Naive thymus-derived CD4-positive, alpha-beta T cell (primary cell): Measurements from ENCODE around the gene SLC7A1. TPM values are rescaled to one million over a fixed set of nuclear protein-coding genes. Genes with fewer than 3 reads are reported as not detected.

Experiments
- ATAC-seq: fragments of 150-1000 bp; cut with Tn5 transposase; 2 replicates; pipeline ENCODE4 v1.10.0; 2021; ENCODE audit warnings: mild to moderate bottlenecking, moderate library complexity
- CTCF ChIA-PET: fragments of 350-600 bp; sonication (Branson Sonifier 250); formaldehyde crosslinking; loops from one replicate; lab custom pipeline; 2021; ENCODE audit warnings: antibody characterized with exemption; lab: Charles Lee
- POLR2A ChIA-PET: fragments of 350-600 bp; sonication (Branson Sonifier 250); formaldehyde crosslinking; loops from one replicate; lab custom pipeline; 2021; ENCODE audit warnings: antibody characterized with exemption, inconsistent platforms; lab: Charles Lee
- DNase-seq, 9 donors: peaks; one replicate each; pipeline versions ENCODE4 v3.0.0 to v3.0.0-alpha.2; 2020 to 2022; ENCODE audit warnings: mixed read lengths in 1 of 9
- H3K27ac ChIP-seq: one replicate; pipeline ENCODE4 v1.7.0; 2013; ENCODE audit warnings: mild to moderate bottlenecking, low read depth, low read length, moderate library complexity
- H3K27me3 ChIP-seq, 2 donors: one replicate each; pipeline ENCODE4 v1.7.0; 2013; ENCODE audit warnings: low read length in 2 of 2, mild to moderate bottlenecking in 2 of 2, moderate library complexity in 2 of 2; ENCODE audit not compliant: control insufficient read depth in 2 of 2, insufficient read depth in 2 of 2
- H3K36me3 ChIP-seq, 3 experiments: 1 replicate in 2 of 3; 2 replicates in 1 of 3; pipeline ENCODE4 v1.7.0; 2013; ENCODE audit warnings: low read length in 3 of 3, mild to moderate bottlenecking in 3 of 3, moderate library complexity in 1 of 3; ENCODE audit not compliant: insufficient read depth in 3 of 3, control insufficient read depth in 2 of 3
- H3K4me1 ChIP-seq, 2 donors: one replicate each; pipeline ENCODE4 v1.7.0; 2013; ENCODE audit warnings: low read length in 2 of 2, mild to moderate bottlenecking in 2 of 2, moderate library complexity in 1 of 2; ENCODE audit not compliant: control insufficient read depth in 2 of 2, insufficient read depth in 2 of 2
- H3K4me3 ChIP-seq: 2 replicates; pipeline ENCODE4 v1.7.0; 2013; ENCODE audit warnings: mild to moderate bottlenecking, low read length
- H3K9me3 ChIP-seq, 3 experiments: 1 replicate in 2 of 3; 2 replicates in 1 of 3; pipeline ENCODE4 v1.7.0; 2013; ENCODE audit warnings: low read length in 3 of 3; ENCODE audit not compliant: control insufficient read depth in 2 of 3
- H3K27ac Mint-ChIP-seq, 9 donors: one replicate each; pipeline ENCODE4 v1.8.0; 2020 to 2022; ENCODE audit warnings: mixed read lengths in 9 of 9, mild to moderate bottlenecking in 8 of 9, moderate library complexity in 5 of 9, inconsistent platforms in 2 of 9
- H3K27me3 Mint-ChIP-seq, 5 donors: one replicate each; pipeline ENCODE4 v1.8.0; 2021 to 2022; ENCODE audit warnings: mixed read lengths in 5 of 5, mild to moderate bottlenecking in 1 of 5
- H3K36me3 Mint-ChIP-seq, 5 donors: one replicate each; pipeline ENCODE4 v1.8.0; 2020 to 2022; ENCODE audit warnings: mixed read lengths in 5 of 5, mild to moderate bottlenecking in 3 of 5, inconsistent platforms in 1 of 5
- H3K4me1 Mint-ChIP-seq, 7 donors: one replicate each; pipeline ENCODE4 v1.8.0; 2020 to 2022; ENCODE audit warnings: mixed read lengths in 7 of 7, mild to moderate bottlenecking in 3 of 7, inconsistent platforms in 1 of 7
- H3K4me3 Mint-ChIP-seq, 10 donors: one replicate each; pipeline ENCODE4 v1.8.0; 2020 to 2022; ENCODE audit warnings: mild to moderate bottlenecking in 10 of 10, mixed read lengths in 10 of 10, moderate library complexity in 6 of 10, inconsistent platforms in 2 of 10
- H3K9me3 Mint-ChIP-seq, 11 donors: one replicate each; pipeline ENCODE4 v1.8.0; 2020 to 2022; ENCODE audit warnings: mixed read lengths in 11 of 11, mild to moderate bottlenecking in 4 of 11, inconsistent platforms in 1 of 11, moderate library complexity in 1 of 11
- intact Hi-C, 2 donors: fragments of 100-400 bp; cut with micrococcal nuclease; formaldehyde crosslinking; loops; one replicate each; pipeline ENCODE4 v1.15.1; 2023
- polyA plus RNA-seq, 2 donors: library from polyadenylated mRNA; unstranded; fragments of 300-500 nt; fragmentation: Illumina TruSeq; gene quantifications; one replicate each; pipeline ENCODE4 v1.2.3, GENCODE V29; 2021
- total RNA-seq, 6 experiments: library from RNA in 5 of 6; stranded (reverse) in 5 of 6; gene quantifications; 1 replicate in 5 of 6; 2 replicates in 1 of 6; pipeline ENCODE4 v1.2.3 and lab custom pipeline; 2021 to 2026

Gene SLC7A1
- total and polyA plus RNA-seq, 7 experiments from 2014 or later, result 4.9 to 63.8 (median 23.1) TPM

- H3K27me3 ChIP-seq, result no peaks in the 10 kb centered on the region
- H3K27ac ChIP-seq, result no peak overlapping the region
- ATAC-seq (no peak), DNase-seq (no peak)
- ChIA-PET POLR2A (no interaction called here), CTCF (interaction anchor here (1.1 to 1.2 kb wide), 2 partner anchors 9 to 11 kb away, joined by 4 to 7 read pairs; no protein-coding TSS in a partner anchor)
- H3K36me3 ChIP-seq, result no peaks in the 10 kb centered on the region
- Mint-ChIP-seq H3K4me1 (peaks cover 20 to 31% (median 30%) of the 10 kb centered on the region in 7 donors), H3K4me3 (peak overlapping the region in 6 of 10 donors; percentile 24 to 91 (median 60)), H3K9me3 (no peaks in the 10 kb centered on the region), H3K36me3 (no peaks in the 10 kb centered on the region), H3K27me3 (peaks cover 0 to 9% (median 5%) of the 10 kb centered on the region in 5 donors), H3K27ac (no peak overlapping the region)
- intact Hi-C loops, result loop anchor here (5.0 to 10.0 kb wide), 6 partner anchors 338 to 1448 kb away; partner anchors contain the start of genes ALOX5AP (in 1 of the 2) and POMP (in 1 of the 2)
- H3K4me3 ChIP-seq, result no peak overlapping the region
- H3K4me1 ChIP-seq, result peaks cover 6 to 7% of the 10 kb centered on the region in 2 donors
- no peaks in the 10 kb centered on the region for H3K9me3 ChIP-seq
Measured at GRCh38 chr13:29597246-29597645, 1.8 kb upstream of the SLC7A1 start.

GRCh38 chr13:29596064-29596418 lies 553 bp upstream of the SLC7A1 start:
- Mint-ChIP-seq H3K4me3 (peak overlapping the region; percentile 74 to 91 (median 86)), H3K9me3 (no peaks in the 10 kb centered on the region), H3K36me3 (no peaks in the 10 kb centered on the region), H3K27ac (peak overlapping the region; percentile 38 to 94 (median 82)), H3K4me1 (peaks cover 26 to 43% (median 41%) of the 10 kb centered on the region in 7 donors), H3K27me3 (peaks cover 0 to 5% (median 3%) of the 10 kb centered on the region in 5 donors)
- peaks cover 6 to 7% of the 10 kb centered on the region in 2 donors for H3K4me1 ChIP-seq
- CTCF ChIA-PET, result interaction anchor here (1.1 to 1.2 kb wide), 2 partner anchors 9 to 10 kb away, joined by 4 to 7 read pairs; no protein-coding TSS in a partner anchor
- no peak for DNase-seq
- peak overlapping the region; percentile 60 for H3K27ac ChIP-seq
- no peaks in the 10 kb centered on the region for H3K36me3 ChIP-seq
- no peaks in the 10 kb centered on the region for H3K27me3 ChIP-seq
- no peak for ATAC-seq
- peak overlapping the region; percentile 62 for H3K4me3 ChIP-seq
- no peaks in the 10 kb centered on the region for H3K9me3 ChIP-seq
- POLR2A ChIA-PET, result interaction anchor here (0.7 to 1.1 kb wide), 3 partner anchors 20 to 779 kb away, joined by 3 read pairs; no protein-coding TSS in a partner anchor
- intact Hi-C loops, result loop anchor here (5.0 to 10.0 kb wide), 6 partner anchors 339 to 1449 kb away; partner anchors contain the start of genes ALOX5AP (in 1 of the 2) and POMP (in 1 of the 2)

GRCh38 chr13:29594710-29595379 lies 643 bp downstream of the SLC7A1 start:
- ChIA-PET POLR2A (interaction anchor here (1.1 kb wide), 2 partner anchors 19 to 780 kb away, joined by 3 read pairs; no protein-coding TSS in a partner anchor), CTCF (no interaction called here)
- peak overlapping the region; percentile 74 to 96 (median 87) for H3K27ac Mint-ChIP-seq
- ATAC-seq (peak; percentile 44), DNase-seq (peak; percentile 33 to 81 (median 55))
- peak overlapping the region; percentile 73 for H3K4me3 ChIP-seq
- no peaks in the 10 kb centered on the region for H3K9me3 ChIP-seq
- intact Hi-C loops, result loop anchor here (1.0 to 10.0 kb wide), 17 partner anchors 52 to 1568 kb away; partner anchors contain the start of genes HMGB1 (in 2 of the 2), UBL3 (in 2 of the 2), USPL1 (in 2 of the 2) and ALOX5AP (in 1 of the 2)
- no peaks in the 10 kb centered on the region for H3K27me3 ChIP-seq
- H3K4me3 Mint-ChIP-seq, result peak overlapping the region; percentile 88 to 94 (median 90)
- peaks cover 26 to 55% (median 49%) of the 10 kb centered on the region in 7 donors for H3K4me1 Mint-ChIP-seq
- H3K4me1 ChIP-seq, result peaks cover 6 to 7% of the 10 kb centered on the region in 2 donors
- H3K27ac ChIP-seq, result peak overlapping the region; percentile 82
- no peaks in the 10 kb centered on the region for H3K36me3 ChIP-seq
- no peaks in the 10 kb centered on the region for H3K27me3 Mint-ChIP-seq
- no peaks in the 10 kb centered on the region for H3K9me3 Mint-ChIP-seq
- no peaks in the 10 kb centered on the region for H3K36me3 Mint-ChIP-seq

- Mint-ChIP-seq H3K36me3 (no peaks in the 10 kb centered on the region), H3K9me3 (no peaks in the 10 kb centered on the region), H3K4me1 (peaks cover 26 to 59% (median 53%) of the 10 kb centered on the region in 7 donors), H3K27ac (peak overlapping the region; percentile 74 to 96 (median 87)), H3K27me3 (no peaks in the 10 kb centered on the region), H3K4me3 (peak overlapping the region; percentile 88 to 94 (median 90))
- Histone ChIP-seq H3K36me3 (no peaks in the 10 kb centered on the region), H3K4me3 (peak overlapping the region; percentile 73), H3K27ac (peak overlapping the region; percentile 82), H3K4me1 (peaks cover 6 to 7% of the 10 kb centered on the region in 2 donors), H3K27me3 (no peaks in the 10 kb centered on the region), H3K9me3 (no peaks in the 10 kb centered on the region)
- DNase-seq (peak in 4 of 9 donors; percentile 11 to 47 (median 36)), ATAC-seq (peak; percentile 21)
- POLR2A ChIA-PET, result interaction anchor here (0.6 kb wide), 1 partner anchor 10 kb away, joined by 3 read pairs; no protein-coding TSS in a partner anchor
- intact Hi-C loops, result loop anchor here (1.0 to 10.0 kb wide), 12 partner anchors 53 to 1568 kb away; partner anchors contain the start of genes HMGB1 (in 2 of the 2), ALOX5AP (in 1 of the 2), PAN3 (in 1 of the 2) and POMP (in 1 of the 2)
- CTCF ChIA-PET, result no interaction called here
Measured at GRCh38 chr13:29594303-29594709, 1.2 kb downstream of the SLC7A1 start.

GRCh38 chr13:29593605-29594297 lies 1.7 kb downstream of the SLC7A1 start:
- intact Hi-C loops, result loop anchor here (1.0 to 10.0 kb wide), 12 partner anchors 54 to 1569 kb away; partner anchors contain the start of genes HMGB1 (in 2 of the 2), ALOX5AP (in 1 of the 2), PAN3 (in 1 of the 2) and POMP (in 1 of the 2)
- H3K27me3 Mint-ChIP-seq, result no peaks in the 10 kb centered on the region
- no peaks in the 10 kb centered on the region for H3K9me3 ChIP-seq
- H3K4me3 Mint-ChIP-seq, result peak overlapping the region; percentile 88 to 94 (median 90)
- H3K4me1 ChIP-seq, result peaks cover 6 to 7% of the 10 kb centered on the region in 2 donors
- peak overlapping the region; percentile 82 for H3K27ac ChIP-seq
- H3K27ac Mint-ChIP-seq, result peak overlapping the region; percentile 13 to 96 (median 82)
- POLR2A ChIA-PET, result interaction anchor here (0.6 kb wide), 1 partner anchor 10 kb away, joined by 3 read pairs; no protein-coding TSS in a partner anchor
- no peaks in the 10 kb centered on the region for H3K27me3 ChIP-seq
- CTCF ChIA-PET, result no interaction called here
- DNase-seq (no peak), ATAC-seq (no peak)
- no peaks in the 10 kb centered on the region for H3K36me3 ChIP-seq
- H3K36me3 Mint-ChIP-seq, result no peaks in the 10 kb centered on the region
- peak overlapping the region; percentile 73 for H3K4me3 ChIP-seq
- H3K4me1 Mint-ChIP-seq, result peaks cover 26 to 60% (median 53%) of the 10 kb centered on the region in 7 donors
- H3K9me3 Mint-ChIP-seq, result no peaks in the 10 kb centered on the region

GRCh38 chr13:29591310-29591709 lies 4.2 kb downstream of the SLC7A1 start:
- ATAC-seq, result no peak
- H3K27me3 Mint-ChIP-seq, result no peaks in the 10 kb centered on the region
- no peaks in the 10 kb centered on the region for H3K9me3 Mint-ChIP-seq
- peak overlapping the region in 1 of 10 donors; percentile 5 for H3K4me3 Mint-ChIP-seq
- CTCF ChIA-PET, result no interaction called here
- Histone ChIP-seq H3K27ac (no peak overlapping the region), H3K4me3 (no peak overlapping the region), H3K36me3 (peaks cover 0 to 4% (median 0%) of the 10 kb centered on the region in 3 experiments), H3K27me3 (no peaks in the 10 kb centered on the region), H3K4me1 (peaks cover 6 to 7% of the 10 kb centered on the region in 2 donors), H3K9me3 (no peaks in the 10 kb centered on the region)
- peaks cover 1 to 11% (median 5%) of the 10 kb centered on the region in 5 donors for H3K36me3 Mint-ChIP-seq
- H3K4me1 Mint-ChIP-seq, result peaks cover 27 to 77% (median 67%) of the 10 kb centered on the region in 7 donors
- intact Hi-C loops, result loop anchor here (5.0 to 10.0 kb wide), 6 partner anchors 56 to 1453 kb away; partner anchors contain the start of genes ALOX5AP (in 1 of the 2) and POMP (in 1 of the 2)
- DNase-seq, result no peak
- POLR2A ChIA-PET, result no interaction called here
- H3K27ac Mint-ChIP-seq, result peak overlapping the region in 2 of 9 donors; percentile 18 to 69
